Measurements from ENCODE around the gene FAM3B. TPM values are rescaled to one million over a fixed set of nuclear protein-coding genes. Genes with fewer than 3 reads are reported as not detected.

Gene FAM3B
- total RNA-seq, 2 donors from 2014 or later: 0.63 TPM; not detected in 1

DNA sequence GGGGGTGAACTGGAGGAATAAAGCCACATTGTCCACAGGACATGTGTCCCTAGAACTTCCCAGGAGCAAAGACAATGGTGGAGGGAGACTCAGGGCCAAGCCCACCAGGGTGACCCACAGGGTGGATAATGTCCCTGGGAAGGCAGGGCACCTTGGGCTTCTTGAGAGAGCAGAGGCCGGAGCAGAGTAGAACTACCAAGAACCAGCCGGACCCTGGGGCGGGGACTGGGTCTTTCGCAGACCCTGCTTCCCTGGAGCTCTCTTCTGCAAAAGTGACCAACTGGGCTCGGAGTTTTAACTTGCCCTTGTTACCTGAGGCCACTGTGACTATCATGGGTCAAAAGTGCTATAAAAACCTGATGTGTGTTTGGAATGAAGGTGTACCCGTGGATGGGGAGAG is 875 bp upstream of the FAM3B start:
- intact Hi-C loops (cut with DNase I): no loop called here
- ATAC-seq: no peak
- DNase-seq: no peak

- ATAC-seq (no peak), DNase-seq (no peak)
- intact Hi-C loops (cut with DNase I): no loop called here
Observed at GRCh38 chr21:41317063-41317392, 427 bp downstream of the FAM3B start.

DNA sequence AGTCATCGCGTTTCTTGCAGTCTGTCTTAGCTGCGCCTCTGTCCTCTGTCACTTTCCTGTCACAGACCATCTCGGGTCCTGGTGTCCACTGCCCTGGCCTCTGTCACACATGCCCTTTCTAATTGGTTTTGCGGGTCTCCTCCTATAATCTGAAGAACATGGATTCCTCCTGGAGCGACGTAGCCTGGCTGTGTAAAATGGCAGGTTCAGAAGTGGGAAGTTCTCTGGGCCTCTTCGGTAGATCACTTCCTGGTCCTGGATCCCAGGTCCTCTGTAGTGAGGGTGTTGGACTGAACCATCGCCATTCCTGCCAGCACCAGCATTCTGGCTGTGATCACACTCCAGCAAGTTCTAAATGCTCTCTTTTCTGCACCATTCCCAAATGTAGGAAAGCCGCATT is 857 bp downstream of the FAM3B start:
- intact Hi-C loops (cut with DNase I): no loop called here
- DNase-seq: no peak
- no peak for ATAC-seq

GRCh38 chr21:41318218-41318617 is 1.6 kb downstream of the FAM3B start:
- DNase-seq (no peak), ATAC-seq (no peak)
- intact Hi-C loops (cut with DNase I): no loop called here

GRCh38 chr21:41319273-41319672 is 2.7 kb downstream of the FAM3B start:
- ATAC-seq: no peak
- no peak for DNase-seq
- intact Hi-C loops (cut with DNase I): no loop called here

DNA sequence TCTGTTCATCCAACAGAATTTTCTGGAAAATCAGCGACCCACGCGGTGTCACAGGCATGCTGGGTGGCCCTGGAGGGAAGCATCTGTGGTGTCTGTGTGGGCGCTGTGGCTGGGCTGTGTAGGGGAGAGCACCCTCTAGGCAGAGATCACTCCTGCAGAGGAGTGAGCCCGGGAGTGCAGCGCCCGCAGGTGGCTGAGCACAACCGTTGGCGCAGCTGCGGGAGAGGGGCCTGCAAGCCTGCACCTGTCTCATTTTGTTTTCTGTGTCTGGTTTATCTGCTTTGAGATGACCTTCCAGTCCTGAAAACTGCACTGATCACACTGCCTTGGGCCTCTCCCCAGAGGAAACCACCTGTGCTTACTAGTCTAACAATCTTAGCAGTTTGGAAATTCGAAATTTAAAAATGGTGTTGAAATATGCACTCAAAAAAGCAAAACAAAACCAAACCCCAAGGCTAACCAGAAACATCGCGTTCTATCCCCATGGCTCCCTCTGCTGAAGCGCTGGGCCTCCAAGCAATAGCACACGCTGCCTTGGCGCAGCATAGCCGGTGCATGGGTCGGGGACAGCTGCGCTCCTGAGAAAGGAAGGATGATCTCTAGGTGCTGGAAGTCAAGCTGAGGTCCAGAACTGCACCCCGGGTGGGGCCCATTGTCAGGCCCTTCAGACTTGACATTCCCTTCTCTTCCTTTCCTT is 4.8 kb downstream of the FAM3B start:
- intact Hi-C loops (cut with DNase I): no loop called here
- ATAC-seq (no peak), DNase-seq (no peak)

- no peak for ATAC-seq
- no peak for DNase-seq
- intact Hi-C loops (cut with DNase I): no loop called here
Observed at GRCh38 chr21:41321908-41322495, 5.4 kb downstream of the FAM3B start.

- no peak for ATAC-seq
- intact Hi-C loops (cut with DNase I): no loop called here
- DNase-seq: no peak
Observed at GRCh38 chr21:41322496-41323382, 6.1 kb downstream of the FAM3B start.

DNA sequence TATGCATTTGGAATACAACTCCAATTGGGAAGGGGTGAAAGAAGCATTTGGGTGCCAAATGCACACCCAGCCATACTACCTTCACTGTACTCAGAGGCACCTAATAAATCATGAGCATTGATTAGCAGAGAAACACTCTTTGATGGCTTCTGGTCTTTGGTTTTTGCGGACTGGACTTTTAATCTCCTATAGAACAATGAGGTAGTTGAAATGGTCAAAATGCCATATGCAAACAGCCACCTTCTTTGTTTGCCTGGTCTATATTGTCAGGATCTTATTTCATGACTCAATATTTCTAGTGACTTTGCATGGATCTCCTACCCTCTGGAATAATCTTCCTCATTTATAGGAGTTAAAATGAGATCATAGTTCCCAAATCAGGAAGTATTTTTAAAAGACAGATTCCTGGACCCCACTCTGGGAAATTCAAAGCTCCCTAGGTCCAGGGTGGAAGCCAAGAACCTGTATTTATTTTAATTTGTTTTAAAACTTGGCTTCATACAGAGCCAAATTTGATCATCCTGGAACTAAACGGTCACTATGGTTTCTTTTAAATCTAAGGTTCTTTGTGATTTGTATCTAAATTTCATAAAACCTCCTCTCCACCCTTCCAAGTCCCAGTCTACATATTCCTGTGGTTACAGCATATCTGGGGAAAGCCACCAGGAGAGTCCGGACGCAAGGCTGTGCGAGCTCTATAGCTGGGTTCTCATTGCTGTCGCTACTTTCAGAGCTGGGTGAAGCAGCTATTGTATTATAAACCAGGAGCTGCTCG is 8.7 kb downstream of the FAM3B start:
- DNase-seq (no peak), ATAC-seq (no peak)
- intact Hi-C loops (cut with DNase I): no loop called here

DNA sequence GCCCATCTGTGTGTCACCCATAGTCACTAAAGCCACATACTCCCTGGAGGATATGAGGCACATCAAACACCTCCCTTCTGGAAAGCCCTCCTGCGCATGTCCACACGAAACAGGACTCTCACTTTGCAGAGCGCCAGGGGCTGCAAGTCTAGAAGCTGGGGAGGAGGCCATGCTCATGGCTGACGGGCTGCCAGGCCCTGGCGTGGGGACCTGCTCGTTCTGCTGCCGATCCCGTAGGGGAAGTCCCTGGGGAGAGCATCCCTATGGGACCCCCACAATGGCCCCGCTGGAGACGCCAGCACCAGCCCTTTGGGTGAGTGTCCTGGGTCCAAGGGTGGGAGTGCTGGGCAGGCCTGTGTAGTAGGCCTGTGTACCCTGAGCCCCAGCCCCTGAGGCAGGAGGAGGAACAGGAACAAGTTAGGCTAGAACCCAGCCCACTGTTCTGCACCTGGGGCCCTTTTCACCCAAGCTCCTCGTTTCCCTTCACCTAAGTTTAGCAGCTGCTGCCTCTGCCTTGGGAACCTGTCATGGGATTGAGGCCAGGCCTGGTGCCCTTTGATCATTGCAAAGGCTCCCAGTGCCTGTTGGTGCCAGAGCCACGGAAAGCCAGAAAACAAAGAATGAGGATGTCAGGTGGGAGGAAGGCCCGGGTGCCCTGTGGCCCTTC is 9.9 kb downstream of the FAM3B start:
- intact Hi-C loops (cut with DNase I): no loop called here
- no peak for ATAC-seq

DNA sequence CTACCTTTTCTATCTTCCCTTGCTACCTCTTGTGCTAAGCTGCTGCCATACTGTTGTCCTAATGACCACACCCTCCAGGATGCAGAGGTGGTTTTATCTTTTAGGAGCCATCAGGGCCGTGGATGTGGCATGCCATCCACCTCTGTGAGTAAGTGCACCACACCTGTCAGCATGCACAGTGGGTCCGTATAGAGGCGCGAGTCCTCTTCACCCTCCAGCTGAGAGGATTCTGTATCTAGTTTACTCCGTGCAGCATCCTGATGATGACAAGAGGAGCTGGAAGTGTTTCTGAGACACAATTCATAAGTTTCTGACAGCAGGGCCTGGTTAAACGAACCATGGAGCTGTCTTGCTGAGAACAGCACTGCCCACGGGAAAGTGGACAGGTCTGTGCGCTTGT is 11.2 kb downstream of the FAM3B start:
- ATAC-seq: no peak
- no peak for DNase-seq
- intact Hi-C loops (cut with DNase I): no loop called here

More for the DNA sequence above, 9.9 kb downstream of the FAM3B start:
- DNase-seq: no peak

GRCh38 chr21:41328660-41329607 is 12.3 kb downstream of the FAM3B start:
- intact Hi-C loops (cut with DNase I): no loop called here
- no peak for ATAC-seq
- DNase-seq: no peak

DNA sequence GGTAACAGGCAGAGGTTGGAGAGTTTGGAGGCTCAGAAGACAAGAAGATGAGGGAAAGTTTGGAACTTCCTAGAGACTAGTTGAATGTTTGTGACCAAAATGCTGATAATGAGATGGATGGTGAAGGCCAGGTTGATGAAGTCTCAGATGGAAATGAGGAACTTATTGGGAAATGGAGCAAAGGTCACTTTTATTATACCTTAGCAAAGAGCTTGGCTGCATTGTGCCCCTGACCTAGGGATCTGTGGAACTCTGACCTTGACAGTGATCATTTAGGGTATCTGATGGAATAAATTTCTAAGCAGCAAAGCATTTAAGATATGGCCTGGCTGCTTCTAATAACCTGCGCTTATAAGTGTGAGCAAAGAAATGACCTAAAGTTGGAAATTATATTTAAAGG is 17.2 kb downstream of the FAM3B start:
- intact Hi-C loops (cut with DNase I): loop anchor here in 1 of 2 donors (10.0 kb wide), 1 partner anchor 859 kb away; no protein-coding TSS in a partner anchor
- ATAC-seq: no peak
- DNase-seq: no peak

DNA sequence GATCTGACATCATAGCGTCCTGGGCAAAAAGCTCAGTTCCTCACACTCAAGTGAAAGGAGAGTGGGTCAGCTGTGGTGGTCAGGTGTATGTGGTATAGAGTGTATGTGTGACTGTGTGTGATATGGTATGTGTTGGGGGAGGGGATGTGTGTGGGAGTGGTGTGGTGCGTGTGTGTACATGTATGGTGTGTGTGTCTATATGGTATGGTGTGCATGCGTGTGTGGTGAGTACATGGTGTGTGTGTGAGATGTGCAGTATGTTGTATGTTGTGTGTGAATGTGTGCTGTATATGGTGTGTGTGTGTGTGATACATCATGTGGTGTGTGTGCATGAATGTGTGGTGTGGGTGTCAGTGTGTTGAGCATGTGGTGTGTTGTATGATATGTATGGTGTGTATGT is 20.9 kb downstream of the FAM3B start:
- DNase-seq (no peak), ATAC-seq (no peak)
- intact Hi-C loops (cut with DNase I): loop anchor here in 1 of 2 donors (10.0 kb wide), 1 partner anchor 863 kb away; no protein-coding TSS in a partner anchor

- no peak for ATAC-seq
- no peak for DNase-seq
- intact Hi-C loops (cut with DNase I): loop anchor here in 1 of 2 donors (10.0 kb wide), 1 partner anchor 864 kb away; no protein-coding TSS in a partner anchor
Observed at GRCh38 chr21:41338455-41338854, 21.9 kb downstream of the FAM3B start.

GRCh38 chr21:41342035-41342434 is 25.4 kb downstream of the FAM3B start:
- intact Hi-C loops (cut with DNase I): no loop called here
- DNase-seq: no peak
- no peak for ATAC-seq

DNA sequence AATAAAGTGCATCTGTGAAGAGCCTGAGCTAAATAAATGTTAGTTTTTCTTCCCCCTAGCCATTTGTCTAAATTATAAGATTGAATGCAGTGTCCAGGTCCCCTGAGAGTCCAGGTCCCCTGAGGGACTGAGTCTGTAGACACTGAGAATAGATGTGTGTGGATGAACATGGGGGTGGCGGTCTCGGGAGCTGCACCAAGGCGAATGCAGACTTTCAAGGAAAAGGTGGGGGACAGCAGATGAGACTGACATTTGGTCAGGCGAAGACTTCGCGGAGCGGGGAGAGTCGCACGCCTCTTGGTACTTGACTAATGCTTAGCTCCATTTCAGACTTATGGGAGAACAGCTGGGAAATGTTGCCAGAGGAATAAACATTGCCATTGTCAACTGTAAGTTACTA is 27.5 kb downstream of the FAM3B start:
- no peak for ATAC-seq
- intact Hi-C loops (cut with DNase I): no loop called here
- no peak for DNase-seq

DNA sequence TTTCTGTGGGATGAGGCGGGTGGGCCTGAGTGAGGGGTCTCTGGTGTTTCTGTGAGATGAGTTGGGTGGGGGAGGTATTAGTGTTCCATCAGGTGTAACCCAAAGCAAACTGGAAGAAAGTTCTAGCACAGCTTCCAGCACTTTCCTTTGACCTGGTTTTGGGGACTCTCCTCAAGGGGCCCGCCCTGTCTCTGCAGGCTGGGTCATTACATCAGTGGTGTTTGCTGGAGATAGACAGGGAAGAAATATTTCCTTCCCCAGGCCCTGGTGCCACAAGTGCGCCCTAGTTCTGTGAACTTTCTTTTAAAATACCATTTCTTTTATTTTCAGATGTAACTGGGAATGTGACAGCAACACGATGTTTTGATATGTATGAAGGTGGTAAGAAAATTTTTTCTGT is 28.8 kb downstream of the FAM3B start:
- DNase-seq: no peak
- intact Hi-C loops (cut with DNase I): no loop called here
- no peak for ATAC-seq

All from left cardiac atrium (tissue), 4 donors.